GM18502 (cell line): Measurements from ENCODE around the gene FAM8A1.

Experiments
- ATAC-seq: cut with Tn5 transposase; IDR thresholded peaks from one replicate; pipeline ENCODE4 v1.9.1; 2021; ENCODE audit warnings: mild to moderate bottlenecking; ENCODE audit not compliant: unreplicated experiment, poor library complexity

Gene FAM8A1

DNA sequence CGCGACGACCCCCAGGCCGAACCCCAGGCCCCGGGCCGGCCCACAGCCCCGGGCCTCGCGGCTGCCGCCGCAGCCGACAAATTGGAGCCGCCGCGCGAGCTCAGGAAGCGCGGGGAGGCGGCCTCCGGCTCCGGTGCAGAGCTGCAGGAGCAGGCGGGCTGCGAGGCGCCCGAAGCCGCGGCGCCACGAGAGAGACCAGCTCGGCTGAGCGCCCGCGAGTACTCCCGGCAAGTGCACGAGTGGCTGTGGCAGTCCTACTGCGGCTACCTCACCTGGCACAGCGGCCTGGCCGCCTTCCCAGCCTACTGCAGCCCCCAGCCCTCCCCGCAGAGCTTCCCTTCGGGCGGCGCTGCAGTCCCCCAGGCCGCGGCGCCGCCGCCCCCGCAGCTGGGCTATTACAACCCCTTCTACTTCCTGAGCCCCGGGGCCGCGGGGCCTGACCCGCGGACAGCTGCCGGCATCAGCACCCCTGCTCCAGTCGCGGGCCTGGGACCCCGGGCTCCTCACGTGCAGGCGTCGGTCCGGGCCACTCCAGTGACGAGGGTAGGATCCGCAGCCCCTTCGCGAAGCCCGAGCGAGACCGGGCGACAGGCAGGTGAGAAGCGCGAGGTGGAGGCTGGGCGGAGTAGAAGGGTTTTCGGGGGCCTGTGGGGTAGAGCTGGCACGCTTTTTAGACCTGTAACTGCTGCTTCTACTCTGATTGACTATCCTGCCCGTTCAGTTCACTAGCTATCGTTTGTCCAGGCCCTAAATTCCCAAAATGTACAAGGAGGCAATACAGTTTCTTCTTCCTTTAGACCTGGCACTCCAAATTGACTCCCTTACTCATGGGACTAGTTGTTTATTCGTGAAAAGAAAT, 654 bp downstream of the FAM8A1 start:
- ATAC-seq, result peak; percentile 53

GRCh38 chr6:17601386-17601703, 1.2 kb downstream of the FAM8A1 start:
- ATAC-seq, result no peak

DNA sequence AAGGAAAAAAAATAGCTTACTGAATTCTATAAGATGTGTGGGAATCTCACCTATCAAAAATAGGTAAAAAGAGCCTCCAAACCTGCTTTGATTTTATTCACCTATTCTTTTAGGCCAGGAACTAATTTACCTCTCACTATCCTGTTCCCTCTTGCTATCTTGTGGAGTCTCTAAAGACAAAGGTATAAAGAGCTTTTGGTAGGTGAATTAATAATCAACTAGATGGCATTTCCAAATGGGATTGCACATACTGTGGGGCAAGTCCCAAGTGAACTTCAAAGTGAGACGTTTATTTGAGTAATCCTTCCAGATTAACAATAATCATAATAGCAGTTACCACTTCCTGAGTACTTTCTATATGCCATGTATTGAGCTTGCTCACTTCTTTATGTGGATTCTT, 2.8 kb downstream of the FAM8A1 start:
- no peak for ATAC-seq

- no peak for ATAC-seq
These were observed 6.5 kb downstream of the FAM8A1 start for GRCh38 chr6:17606606-17607005.

DNA sequence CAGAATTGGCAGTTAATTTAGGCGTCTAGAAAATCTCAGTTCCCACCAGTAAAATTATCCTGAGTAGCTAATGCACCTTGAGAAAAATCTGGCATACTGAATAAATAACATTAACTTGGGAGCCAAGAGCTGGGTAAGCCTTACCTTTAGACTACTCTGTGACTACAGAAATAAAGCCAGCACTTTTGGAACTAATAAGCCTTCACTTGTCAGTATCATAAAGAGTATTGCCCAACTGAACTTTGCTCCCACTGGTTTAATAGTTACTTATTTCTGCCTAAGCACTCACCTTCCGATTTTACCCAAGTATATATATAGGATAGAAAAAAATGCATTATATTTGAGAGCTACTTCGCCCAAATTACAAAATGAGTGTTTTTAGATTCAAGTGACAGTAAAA, 10.7 kb downstream of the FAM8A1 start:
- no peak for ATAC-seq

- ATAC-seq, result no peak
These were observed 11.9 kb downstream of the FAM8A1 start for GRCh38 chr6:17612048-17612447.

DNA sequence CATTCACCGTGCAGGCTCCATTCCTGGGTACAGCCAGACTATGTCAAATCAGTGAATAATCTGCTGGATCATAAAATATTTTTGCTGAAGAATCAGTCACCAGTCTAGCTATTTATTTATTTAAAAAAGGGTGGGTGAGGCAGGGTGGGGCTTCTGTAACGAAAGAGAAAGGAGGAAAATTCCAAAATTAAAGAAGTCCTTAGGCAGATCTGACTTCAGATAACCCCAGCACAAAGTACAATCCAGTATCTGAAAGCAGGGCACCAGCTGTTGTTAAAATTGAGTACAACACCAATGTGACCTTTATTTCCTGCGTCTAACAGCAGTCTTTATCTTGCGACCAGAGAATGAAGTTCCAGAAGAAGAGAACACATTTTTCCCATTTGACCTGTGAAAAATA, 15.7 kb downstream of the FAM8A1 start:
- no peak for ATAC-seq

- peak; percentile 84 for ATAC-seq
These were observed 20.9 kb downstream of the FAM8A1 start for GRCh38 chr6:17621003-17621402.

GRCh38 chr6:17622144-17622543, 22.0 kb downstream of the FAM8A1 start:
- ATAC-seq, result no peak

DNA sequence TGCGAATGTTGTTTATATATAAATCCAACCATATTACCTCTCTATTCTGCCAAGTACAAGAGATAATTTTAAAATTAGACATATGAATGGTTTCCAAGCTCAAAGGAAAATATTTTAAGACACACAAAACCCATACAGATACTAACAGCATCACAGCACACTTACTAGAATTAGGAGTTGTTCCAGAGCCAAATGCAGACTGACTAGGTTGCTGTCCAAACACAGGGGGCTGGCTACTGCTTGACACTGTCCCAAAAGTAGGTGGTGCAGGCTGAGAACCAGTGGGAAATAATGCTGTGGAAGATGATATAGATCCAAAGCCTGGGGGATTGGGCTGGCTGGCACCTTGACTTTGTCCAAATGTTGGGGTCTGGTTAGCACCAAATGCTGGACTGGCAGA, 24.3 kb downstream of the FAM8A1 start:
- ATAC-seq, result no peak

DNA sequence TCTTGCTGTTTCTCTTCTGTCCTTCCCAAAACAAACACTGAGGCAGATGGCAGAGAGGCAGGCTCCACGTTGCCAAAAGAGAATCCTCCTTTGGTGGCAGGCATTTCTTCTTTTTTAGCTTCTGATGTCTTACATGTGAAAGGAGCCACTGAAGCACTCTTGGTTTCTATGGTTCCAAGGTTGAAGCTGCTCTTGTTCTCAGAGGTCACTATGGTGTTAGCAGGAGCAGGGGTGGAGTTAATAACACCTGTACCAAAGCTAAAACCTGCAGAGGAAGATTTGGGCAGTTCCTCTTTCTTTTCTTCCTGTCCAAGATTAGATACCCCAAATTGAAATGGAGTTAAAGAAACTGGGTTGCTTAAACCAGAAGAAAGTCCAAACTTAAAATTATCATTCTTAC, 28.8 kb downstream of the FAM8A1 start:
- ATAC-seq, result no peak

- ATAC-seq, result no peak
These were observed 29.9 kb downstream of the FAM8A1 start for GRCh38 chr6:17629824-17630510.

- no peak for ATAC-seq
These were observed 30.5 kb downstream of the FAM8A1 start for GRCh38 chr6:17630511-17631073.

- no peak for ATAC-seq
These were observed 32.8 kb downstream of the FAM8A1 start for GRCh38 chr6:17632934-17633333.

DNA sequence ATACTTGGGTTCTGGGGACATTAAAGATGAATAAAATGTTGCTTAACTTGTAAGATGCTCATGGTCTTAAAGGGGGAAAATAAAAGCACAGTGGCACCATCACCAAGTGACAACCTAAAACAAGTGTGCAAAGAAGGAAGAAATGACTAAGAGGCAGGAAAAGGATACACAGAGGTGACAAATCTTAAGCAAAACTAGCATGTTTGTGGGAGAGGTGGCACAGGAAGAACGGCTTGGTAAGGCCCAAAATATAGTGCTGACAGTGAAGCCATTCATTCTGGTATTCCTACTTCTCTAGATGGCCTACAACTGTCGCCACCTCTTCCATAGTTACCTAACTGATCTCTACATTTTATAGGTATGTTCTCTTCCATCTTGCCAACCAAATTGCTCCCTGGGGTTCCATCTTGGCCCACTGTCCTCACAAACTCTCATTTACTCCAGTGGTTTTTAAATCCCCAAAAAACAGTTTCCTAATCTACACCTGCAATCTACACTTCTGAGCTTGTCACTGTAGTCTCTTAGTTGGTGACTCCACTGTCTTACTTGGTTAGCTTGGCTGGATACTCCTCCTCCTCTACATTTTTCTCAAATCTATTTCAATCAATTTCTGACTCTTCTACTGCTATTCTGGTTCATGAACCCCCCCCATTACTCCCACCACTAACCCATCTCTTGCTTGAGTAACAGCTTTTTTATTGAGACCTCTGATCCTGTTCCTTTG, 33.5 kb downstream of the FAM8A1 start:
- ATAC-seq, result peak; percentile 64

- no peak for ATAC-seq
These were observed 35.5 kb downstream of the FAM8A1 start for GRCh38 chr6:17635568-17635967.

GRCh38 chr6:17638212-17638715, 38.2 kb downstream of the FAM8A1 start:
- ATAC-seq, result no peak

GRCh38 chr6:17640477-17640917, 40.4 kb downstream of the FAM8A1 start:
- ATAC-seq, result no peak

DNA sequence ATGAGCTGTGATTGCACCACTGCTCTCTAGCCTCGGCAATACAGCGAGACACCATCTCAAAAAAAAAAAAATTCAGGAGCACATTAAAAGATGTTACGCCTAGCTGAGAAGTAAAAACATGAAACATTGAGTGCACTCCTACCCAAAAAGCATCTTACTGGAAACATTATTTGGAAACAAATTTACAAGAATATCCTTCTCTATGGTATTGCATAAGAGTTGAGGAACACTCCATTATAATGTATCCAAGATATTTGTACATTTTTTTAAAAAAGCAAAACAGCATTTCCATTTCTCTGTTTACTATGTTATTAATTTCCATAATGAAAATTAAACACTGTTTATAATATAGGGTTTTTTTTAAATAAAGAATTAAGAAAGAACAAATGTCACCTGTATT, 48.6 kb downstream of the FAM8A1 start:
- ATAC-seq, result no peak

- no peak for ATAC-seq
These were observed 50.7 kb downstream of the FAM8A1 start for GRCh38 chr6:17650656-17651309.
